Endodermal cell (in vitro differentiated cells): Measurements from ENCODE around the gene CEBPB. TPM values are rescaled to one million over a fixed set of nuclear protein-coding genes. Genes with fewer than 3 reads are reported as not detected.

Experiments used
- DNase-seq: peaks from one replicate; pipeline ENCODE4 v3.0.0-alpha.2; 2017
- H3K27ac ChIP-seq: 2 replicates; pipeline ENCODE4 v1.5.1; 2013; ENCODE audit warnings: mild to moderate bottlenecking, low read depth, low read length, moderate library complexity
- H3K27me3 ChIP-seq: 2 replicates; pipeline ENCODE4 v1.6.1; 2013; ENCODE audit warnings: mild to moderate bottlenecking, low read length, moderate library complexity; ENCODE audit not compliant: insufficient read depth, control insufficient read depth, poor library complexity, severe bottlenecking
- H3K36me3 ChIP-seq: 2 replicates; pipeline ENCODE4 v1.7.0; 2013; ENCODE audit warnings: mild to moderate bottlenecking, low read length, moderate library complexity; ENCODE audit not compliant: control insufficient read depth, insufficient read depth
- H3K4me1 ChIP-seq: one replicate; pipeline ENCODE4 v1.7.0; 2013; ENCODE audit warnings: low read length; ENCODE audit not compliant: control insufficient read depth, insufficient read depth
- H3K4me3 ChIP-seq: 2 replicates; pipeline ENCODE4 v1.5.1; 2013; ENCODE audit warnings: mild to moderate bottlenecking, low read length, moderate library complexity
- H3K9ac ChIP-seq: 2 replicates; pipeline ENCODE4 v1.6.1; 2013; ENCODE audit warnings: mild to moderate bottlenecking, low read length, moderate library complexity; ENCODE audit not compliant: poor library complexity, severe bottlenecking; ENCODE audit errors: extremely low read depth
- H3K9me3 ChIP-seq: 2 replicates; pipeline ENCODE4 v1.6.1; 2013; ENCODE audit warnings: mild to moderate bottlenecking, low read length, moderate library complexity; ENCODE audit not compliant: control insufficient read depth
- H3K27ac Mint-ChIP-seq: 2 replicates; pipeline ENCODE4 v1.8.0; 2020; ENCODE audit warnings: mixed read lengths
- H3K27me3 Mint-ChIP-seq: 2 replicates; pipeline ENCODE4 v1.8.0; 2021; ENCODE audit warnings: mild to moderate bottlenecking, mixed read lengths; ENCODE audit not compliant: insufficient read depth
- H3K36me3 Mint-ChIP-seq: 2 replicates; pipeline ENCODE4 v1.8.0; 2020; ENCODE audit warnings: low read depth, mixed read lengths
- H3K4me1 Mint-ChIP-seq: 2 replicates; pipeline ENCODE4 v1.8.0; 2020; ENCODE audit warnings: mixed read lengths
- H3K4me3 Mint-ChIP-seq: 2 replicates; pipeline ENCODE4 v1.8.0; 2020; ENCODE audit warnings: mild to moderate bottlenecking, moderate library complexity, mixed read lengths
- H3K9me3 Mint-ChIP-seq: 2 replicates; pipeline ENCODE4 v1.8.0; 2020; ENCODE audit warnings: mild to moderate bottlenecking, mixed read lengths
- CTCF ChIP-seq: fragments of 200-600 bp; sonication (generic); conservative IDR thresholded peaks from 2 replicates; pipeline ENCODE4 v1.5.0; 2021; ENCODE audit warnings: antibody characterized with exemption, mild to moderate bottlenecking
- WGBS, 2 experiments: methylation state at CpG; one replicate each; pipeline versions ENCODE4 v1.1.5 to v1.1.7; 2013; ENCODE audit warnings: missing lambda C conversion rate in 2 of 2, mixed read lengths in 1 of 2; ENCODE audit not compliant: insufficient coverage in 1 of 2, insufficient read length in 1 of 2; 5-methylcytosine and 5-hydroxymethylcytosine counted together
- total RNA-seq, 2 donors: library from RNA; stranded (reverse); fragmentation: NEBNext Ultra II Directional in 1 of 2; extraction: Animal tissue kit (Norgen Biotek cat#: 25700) in 1 of 2; gene quantifications; 2 replicates in 1 of 2; 3 replicates in 1 of 2; pipeline ENCODE4 v1.2.1, GENCODE V29; 2021

The CEBPB gene
- total RNA-seq, 2 donors from 2014 or later: 14.9 to 15.1 TPM

GRCh38 chr20:50151034-50151743 lies 39.4 kb upstream of the CEBPB start:
- no peaks in the 10 kb centered on the region for H3K9me3 ChIP-seq
- Mint-ChIP-seq H3K27me3 (peaks cover 4% of the 10 kb centered on the region), H3K4me3 (peak overlapping the region; percentile 80), H3K9me3 (no peaks in the 10 kb centered on the region), H3K36me3 (peaks cover 33% of the 10 kb centered on the region), H3K4me1 (peaks cover 39% of the 10 kb centered on the region), H3K27ac (peak overlapping the region; percentile 84)
- peaks cover 36% of the 10 kb centered on the region for H3K36me3 ChIP-seq
- no peak overlapping the region for H3K9ac ChIP-seq
- H3K4me1 ChIP-seq: no peaks in the 10 kb centered on the region
- no peak for TF ChIP-seq CTCF
- no peak for DNase-seq
- 79 to 95% methylated on average over 7 to 10 of the region's 10 CpGs for WGBS, 2 experiments
- no peaks in the 10 kb centered on the region for H3K27me3 ChIP-seq
- H3K4me3 ChIP-seq: no peak overlapping the region
- H3K27ac ChIP-seq: no peak overlapping the region

DNA sequence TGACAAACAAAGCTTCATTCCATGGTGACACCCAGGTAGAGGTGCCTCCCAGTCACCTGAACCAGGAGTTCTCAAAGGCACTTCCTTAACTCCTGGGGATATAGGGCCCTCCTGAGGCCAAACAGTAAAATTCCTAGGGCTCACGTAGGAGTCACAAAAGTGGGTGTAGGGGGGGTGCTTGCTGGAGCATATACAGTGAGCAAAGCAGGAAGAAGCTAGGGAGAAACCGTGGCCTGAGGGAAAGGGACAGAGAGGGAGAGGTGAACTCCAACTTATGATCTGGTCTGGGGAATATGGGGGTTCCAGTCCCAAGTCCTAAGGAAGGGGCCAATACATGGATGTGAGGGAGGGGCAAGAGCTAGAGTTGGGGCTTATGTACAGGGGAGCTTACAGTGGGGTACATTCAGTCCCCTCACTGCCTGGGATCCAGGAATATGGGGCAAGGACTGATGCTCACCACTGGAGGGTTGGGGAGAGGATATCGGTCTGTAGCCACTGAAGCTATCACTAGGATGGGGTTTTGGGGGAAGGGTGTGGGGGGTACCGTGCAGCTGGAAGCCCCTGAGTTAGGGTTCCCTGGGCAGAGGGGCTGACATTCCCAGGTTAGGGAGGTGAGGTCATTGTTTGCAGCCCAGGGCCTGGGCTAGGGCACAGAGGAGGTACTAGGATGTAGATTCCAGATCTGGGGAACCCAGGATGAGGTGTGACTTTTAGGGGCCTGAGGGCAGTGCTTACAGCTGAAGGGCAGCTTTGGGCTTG lies 38.1 kb upstream of the CEBPB start:
- Mint-ChIP-seq H3K9me3 (no peaks in the 10 kb centered on the region), H3K4me1 (peaks cover 30% of the 10 kb centered on the region), H3K36me3 (peaks cover 27% of the 10 kb centered on the region), H3K4me3 (peak overlapping the region; percentile 80), H3K27ac (peak overlapping the region; percentile 87), H3K27me3 (peaks cover 4% of the 10 kb centered on the region)
- WGBS, 2 experiments: 43 to 55% methylated on average over 3 to 4 of the region's 4 CpGs
- H3K27ac ChIP-seq: no peak overlapping the region
- no peaks in the 10 kb centered on the region for H3K4me1 ChIP-seq
- H3K4me3 ChIP-seq: peak overlapping the region; percentile 86
- H3K9ac ChIP-seq: peak overlapping the region; percentile 91
- peak; percentile 65 for DNase-seq
- H3K27me3 ChIP-seq: no peaks in the 10 kb centered on the region
- peak; percentile 49 for TF ChIP-seq CTCF
- no peaks in the 10 kb centered on the region for H3K9me3 ChIP-seq
- H3K36me3 ChIP-seq: peaks cover 25% of the 10 kb centered on the region

DNA sequence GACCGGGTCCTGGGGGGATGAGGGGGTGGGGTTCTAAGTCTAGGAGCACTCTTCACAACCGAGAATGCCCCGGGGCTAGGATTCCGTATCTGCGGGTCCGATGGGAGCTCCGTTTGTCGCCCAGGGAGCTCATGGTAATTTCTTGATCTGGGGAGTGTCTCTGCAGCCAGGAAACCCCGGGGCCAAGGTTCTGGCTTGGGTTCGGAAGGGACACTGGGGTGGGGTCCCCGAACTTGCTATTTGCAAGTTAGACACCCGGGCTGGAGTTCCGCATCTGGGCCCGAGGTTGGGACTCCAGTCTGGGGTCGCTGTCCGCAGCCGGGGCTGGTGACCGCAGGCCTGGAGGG lies 37.5 kb upstream of the CEBPB start:
- WGBS, 2 experiments: 0 to 1% methylated on average over 7 to 18 of the region's 18 CpGs
- H3K27me3 Mint-ChIP-seq: peaks cover 4% of the 10 kb centered on the region

More for the DNA sequence above, 37.5 kb upstream of the CEBPB start:
- H3K36me3 Mint-ChIP-seq: peaks cover 21% of the 10 kb centered on the region
- H3K4me1 Mint-ChIP-seq: peaks cover 29% of the 10 kb centered on the region
- no peak for DNase-seq
- H3K27me3 ChIP-seq: no peaks in the 10 kb centered on the region
- H3K4me3 Mint-ChIP-seq: peak overlapping the region; percentile 80
- H3K27ac ChIP-seq: no peak overlapping the region
- H3K9ac ChIP-seq: peak overlapping the region; percentile 91
- H3K4me1 ChIP-seq: no peaks in the 10 kb centered on the region
- peak overlapping the region; percentile 86 for H3K4me3 ChIP-seq
- H3K36me3 ChIP-seq: peaks cover 25% of the 10 kb centered on the region
- no peak for TF ChIP-seq CTCF
- peak overlapping the region; percentile 87 for H3K27ac Mint-ChIP-seq
- H3K9me3 Mint-ChIP-seq: no peaks in the 10 kb centered on the region
- no peaks in the 10 kb centered on the region for H3K9me3 ChIP-seq
